A673 (cell line): ENCODE data around the gene GRAP2.
"Not testable (repeated sequence)": the region's sequence is repeated elsewhere in the genome, so short reads cannot be mapped to it uniquely, and the experiment has no call there.

Experiments used
- CTCF ChIP-seq: fragments of 300-800, 200-600 bp; sonication (generic); conservative IDR thresholded peaks from 2 replicates; pipeline ENCODE4 v1.5.1; 2017; ENCODE audit warnings: low read depth, mild to moderate bottlenecking, antibody characterized with exemption, low read length, moderate library complexity, mixed read lengths
- EZH2 ChIP-seq: fragments of 200-600 bp; sonication (generic); IDR thresholded peaks from 2 replicates; pipeline ENCODE4 v1.6.1; 2017; ENCODE audit warnings: borderline replicate concordance, low read depth, mild to moderate bottlenecking, mixed read lengths, antibody characterized with exemption, low read length; ENCODE audit not compliant: poor library complexity, severe bottlenecking

GRCh38 chr22:39889924-39890323 is 11.0 kb upstream of the GRAP2 start:
- not testable (repeated sequence) for TF ChIP-seq CTCF, EZH2
